T-helper 2 cell treated with Interferon-gamma antibody and Interleukin-4, amounts not matched to agents 100 ng/mL and 5 ng/mL, for 36 hours (primary cell): ENCODE measurements around the gene PNMA6F. TPM values are rescaled to one million over a fixed set of nuclear protein-coding genes. Genes with fewer than 3 reads are reported as not detected.

Source experiments
- intact Hi-C: fragments of 100-400 bp; cut with micrococcal nuclease; formaldehyde crosslinking; loops from one replicate; pipeline ENCODE4 v1.15.1; 2023
- total RNA-seq: library from RNA; stranded (reverse); gene quantifications from 2 replicates; pipeline ENCODE4 v1.2.3, GENCODE V29; 2022

PNMA6F gene
- total RNA-seq: not detected in 2 replicates

DNA sequence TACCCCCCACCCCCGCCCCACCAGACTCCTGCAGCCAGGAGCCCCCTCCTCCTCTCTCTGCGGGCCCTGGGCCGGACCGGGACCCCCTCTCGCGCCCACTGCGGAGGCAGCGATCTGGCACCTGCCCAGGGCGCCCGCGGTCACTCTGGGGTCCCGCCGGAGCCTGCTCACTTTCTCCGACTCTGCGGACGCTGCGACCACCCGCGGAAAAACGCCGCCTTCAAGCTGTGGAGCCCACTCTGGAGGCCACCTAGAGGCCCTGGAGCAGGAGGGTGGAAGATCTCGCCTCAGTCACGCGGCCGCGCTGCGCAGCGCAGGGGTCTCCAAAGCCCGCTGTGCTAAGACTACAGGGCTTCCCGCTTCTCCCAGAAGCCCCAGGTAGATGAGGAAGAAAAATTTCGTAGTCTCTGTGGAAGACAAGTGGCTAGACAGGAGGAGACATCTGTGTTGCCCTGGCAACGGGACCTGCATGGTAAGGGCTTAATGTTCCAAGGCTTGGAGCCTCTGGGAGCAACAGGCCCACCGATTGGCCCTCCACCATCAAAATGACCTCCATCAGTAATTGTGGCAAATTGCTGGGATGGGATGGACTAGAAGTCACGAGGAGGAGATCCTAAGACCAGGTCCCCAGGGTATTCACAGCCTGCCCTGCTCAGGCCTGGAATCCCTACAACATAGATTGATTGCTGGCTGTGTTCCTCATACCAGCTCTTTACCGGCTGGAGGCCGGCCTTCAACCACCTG, at the start of gene PNMA6F:
TSS of gene PNMA6F (minus strand) at position 387 of the 744 bp plus-strand sequence. CDS start 1,093 bp downstream, outside the sequence.
- intact Hi-C loops: no loop called here

DNA sequence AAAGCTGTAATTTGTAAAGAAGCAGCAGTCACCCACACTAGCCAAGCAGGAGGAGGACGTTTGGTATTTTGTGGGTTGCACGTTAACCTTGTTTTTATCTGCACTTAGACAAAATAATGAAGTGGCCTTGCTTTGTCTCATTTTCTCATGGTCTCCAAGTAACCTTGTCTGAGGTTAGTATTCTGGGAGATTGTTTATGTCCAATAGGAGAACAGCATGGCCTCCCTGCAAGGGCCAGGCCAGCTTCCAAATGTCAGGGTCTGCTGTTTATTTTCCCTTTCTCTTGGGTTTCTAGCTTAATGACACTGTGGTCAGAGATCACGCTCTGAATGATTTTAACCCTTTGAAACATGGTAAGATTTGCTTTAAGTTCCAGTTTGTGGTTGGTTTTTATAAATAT, 49.7 kb upstream of the PNMA6F start:
- intact Hi-C loops: no loop called here

DNA sequence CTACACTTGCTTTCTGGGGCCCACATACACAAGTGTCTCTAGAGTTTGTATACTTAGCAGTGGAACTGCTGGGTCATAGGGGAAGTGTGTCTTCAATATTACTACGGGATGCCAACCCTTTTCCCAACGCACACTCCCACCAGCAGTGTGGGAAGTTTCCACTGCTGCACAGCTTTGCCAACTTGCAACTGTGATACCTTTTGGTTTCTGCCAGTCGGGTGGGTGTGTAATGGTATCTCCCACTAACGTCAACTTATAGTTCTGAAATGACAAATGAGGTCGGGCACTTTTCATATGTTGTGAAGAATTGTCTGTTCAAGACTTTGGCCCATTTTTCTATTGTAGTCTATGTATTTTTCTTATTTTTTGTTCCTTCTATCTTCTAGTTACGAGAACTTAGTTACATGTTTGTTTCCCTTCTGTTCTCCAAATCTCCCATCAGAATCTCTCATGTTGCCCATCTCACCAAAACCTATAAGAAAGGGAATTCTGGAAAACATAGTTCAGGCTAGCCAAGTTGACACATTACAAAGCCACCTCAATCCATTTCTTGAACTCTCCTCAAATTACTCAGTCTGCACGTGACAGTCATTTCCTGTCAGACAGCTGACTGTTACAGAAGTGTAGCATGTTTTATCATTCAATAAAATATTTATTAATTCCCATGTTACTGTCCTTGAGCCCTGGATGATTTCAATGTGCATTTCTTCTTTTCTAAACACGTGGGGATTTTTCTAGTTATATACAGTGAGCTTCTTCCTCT, 48.9 kb upstream of the PNMA6F start:
- intact Hi-C loops: no loop called here

DNA sequence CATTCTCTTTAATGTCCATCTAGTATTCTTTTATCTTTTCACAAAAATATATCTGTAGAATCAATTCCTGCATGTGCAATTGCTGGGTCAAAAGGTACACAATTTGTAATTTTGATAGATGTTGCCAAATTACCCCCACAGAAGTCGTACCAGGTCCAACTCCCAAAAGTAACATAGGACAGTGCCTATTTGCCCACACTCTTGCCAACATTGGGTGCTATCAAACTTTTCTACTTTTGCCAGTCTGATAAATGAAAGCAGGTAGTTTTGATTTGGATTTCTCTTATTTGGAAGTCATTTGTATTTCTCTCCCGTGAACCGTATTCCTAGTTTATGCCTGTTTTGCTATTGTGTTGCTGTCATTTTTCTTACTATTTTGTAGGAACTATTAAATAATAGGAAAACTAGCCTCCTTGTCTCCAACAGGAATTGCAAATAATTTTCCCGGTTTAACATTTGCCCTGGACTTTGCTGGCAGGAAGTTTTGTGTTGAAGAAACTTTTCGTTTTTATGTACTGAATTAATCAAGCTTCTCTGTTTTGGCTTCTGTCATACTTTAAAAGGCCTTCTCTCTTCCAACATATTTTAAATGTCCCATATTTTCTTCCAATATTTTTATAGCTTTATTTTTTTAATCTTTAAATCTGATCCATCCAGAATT, 45.4 kb upstream of the PNMA6F start:
- intact Hi-C loops: no loop called here

DNA sequence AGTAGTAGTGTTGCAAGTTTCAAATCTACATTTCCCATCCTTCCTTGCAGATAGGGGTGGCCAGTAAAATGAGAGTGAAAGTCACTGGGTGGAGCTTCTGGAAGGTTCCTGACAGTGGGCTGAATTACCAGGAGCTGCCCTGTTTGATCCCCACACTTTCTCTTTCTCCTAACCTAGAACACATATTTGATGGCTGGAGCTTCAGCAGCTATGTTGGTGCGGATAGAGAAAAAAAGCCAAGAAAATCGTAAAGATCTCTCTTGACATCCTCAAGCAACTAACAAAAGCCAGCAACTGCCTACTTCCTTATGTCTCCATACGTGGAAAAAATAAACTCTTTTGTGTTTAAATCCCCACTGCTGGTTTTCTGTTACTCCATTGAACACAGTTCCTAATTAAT, 44.6 kb upstream of the PNMA6F start:
- intact Hi-C loops: no loop called here

DNA sequence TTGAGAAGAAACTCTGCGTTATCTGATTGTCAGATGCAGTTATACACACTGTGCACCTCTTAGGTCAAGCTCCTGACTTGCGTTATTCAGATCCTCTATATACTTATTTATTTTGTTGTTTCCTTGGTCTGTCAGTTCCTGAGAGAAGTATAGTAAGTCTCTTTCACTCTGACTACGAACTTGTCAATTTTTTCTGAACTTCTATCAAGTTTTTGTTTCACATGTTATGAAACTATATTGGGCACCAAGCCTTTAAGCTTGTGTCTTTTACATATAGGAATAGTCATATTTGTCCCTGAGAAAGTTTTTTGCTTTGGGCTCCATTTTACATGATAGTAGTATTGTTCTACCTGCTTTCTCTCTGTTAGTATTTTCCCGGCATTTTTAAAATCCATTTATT, 44.1 kb upstream of the PNMA6F start:
- intact Hi-C loops: no loop called here

DNA sequence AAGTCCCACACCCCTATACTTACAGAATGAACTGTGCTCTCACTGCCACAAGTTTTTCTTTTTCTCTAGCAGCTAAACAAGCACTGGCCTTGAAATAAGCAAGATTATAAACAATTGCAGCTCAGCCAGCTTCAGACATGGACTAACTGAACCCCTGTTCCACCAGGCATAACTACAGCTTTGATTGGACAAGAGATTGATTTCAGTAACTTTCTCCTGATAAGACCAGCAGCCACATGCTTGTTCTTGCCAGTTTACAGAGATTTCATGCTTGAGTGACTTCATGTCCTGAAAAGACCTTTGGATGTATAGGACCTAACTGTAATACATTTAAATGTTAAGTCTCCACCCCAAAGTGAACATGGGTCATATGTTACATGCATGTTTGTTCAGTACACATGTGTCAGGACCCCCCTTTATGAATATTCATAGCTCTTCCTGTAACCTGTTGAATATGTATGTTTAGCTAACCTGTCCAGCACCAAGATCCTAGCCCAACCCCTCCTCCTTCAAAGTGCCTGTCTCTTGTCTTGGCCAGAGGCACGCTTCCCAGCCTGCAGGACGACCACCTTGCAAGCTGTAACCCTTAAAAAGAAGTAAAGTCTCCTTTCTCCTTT, 40.3 kb upstream of the PNMA6F start:
- intact Hi-C loops: no loop called here

DNA sequence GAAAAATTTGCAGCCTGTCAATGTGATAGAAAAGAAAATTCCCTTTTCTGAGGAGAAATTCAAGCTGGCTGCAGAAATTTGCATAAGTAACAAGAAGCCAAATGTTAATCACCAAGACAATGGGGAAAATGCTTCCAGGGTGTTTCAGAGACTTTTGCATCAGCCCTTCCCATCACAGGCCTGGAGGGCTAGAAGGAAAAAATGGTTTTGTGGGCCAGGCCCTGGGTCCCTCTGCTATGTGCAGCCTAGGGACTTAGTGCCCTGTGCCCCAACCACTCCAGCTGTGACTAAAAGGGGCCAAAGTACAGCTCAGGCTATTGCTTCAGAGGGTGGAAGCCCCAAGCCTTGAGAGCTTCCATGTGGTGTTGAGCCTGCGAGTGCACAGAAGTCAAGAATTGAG, 36.3 kb upstream of the PNMA6F start:
- intact Hi-C loops: no loop called here

DNA sequence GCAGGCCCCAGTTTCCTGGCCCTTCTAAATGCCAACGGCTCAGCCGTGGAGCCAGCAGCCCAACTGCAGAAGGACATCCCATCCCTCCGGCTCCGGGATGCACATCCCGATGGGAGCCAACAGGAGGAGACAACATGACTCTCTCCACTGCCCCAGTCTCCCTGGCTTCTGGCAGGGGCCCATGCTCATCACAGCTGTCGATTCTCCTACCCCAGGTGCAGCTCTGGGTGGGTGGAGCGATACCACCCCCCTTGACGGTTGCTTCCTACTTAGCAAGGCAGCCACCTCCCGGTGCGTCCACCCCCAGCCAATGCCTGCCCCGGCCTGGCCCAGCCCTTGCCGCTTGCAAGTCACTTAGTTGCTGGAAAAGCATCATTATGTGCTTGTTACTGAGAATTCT, 31.8 kb upstream of the PNMA6F start:
- intact Hi-C loops: no loop called here

DNA sequence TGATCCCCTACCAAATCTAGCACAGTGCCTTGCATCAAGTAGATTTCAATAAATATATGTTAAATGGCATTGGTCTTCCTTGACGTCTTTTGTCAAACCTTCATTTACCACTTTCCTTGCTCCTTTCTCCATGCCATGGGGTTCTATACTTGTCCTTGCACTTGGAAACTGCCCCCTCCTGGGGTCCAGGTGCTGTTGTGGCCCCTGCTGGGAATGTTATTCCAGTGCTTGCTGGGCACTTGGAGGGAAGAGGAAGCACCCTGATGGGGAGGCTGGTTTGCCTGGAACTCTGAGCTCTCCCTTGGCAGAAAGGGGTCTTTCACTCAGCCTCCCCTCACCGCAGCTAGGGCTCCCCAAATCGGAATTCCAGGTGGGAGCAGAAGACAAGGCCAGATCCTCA, 31.3 kb upstream of the PNMA6F start:
- intact Hi-C loops: no loop called here

DNA sequence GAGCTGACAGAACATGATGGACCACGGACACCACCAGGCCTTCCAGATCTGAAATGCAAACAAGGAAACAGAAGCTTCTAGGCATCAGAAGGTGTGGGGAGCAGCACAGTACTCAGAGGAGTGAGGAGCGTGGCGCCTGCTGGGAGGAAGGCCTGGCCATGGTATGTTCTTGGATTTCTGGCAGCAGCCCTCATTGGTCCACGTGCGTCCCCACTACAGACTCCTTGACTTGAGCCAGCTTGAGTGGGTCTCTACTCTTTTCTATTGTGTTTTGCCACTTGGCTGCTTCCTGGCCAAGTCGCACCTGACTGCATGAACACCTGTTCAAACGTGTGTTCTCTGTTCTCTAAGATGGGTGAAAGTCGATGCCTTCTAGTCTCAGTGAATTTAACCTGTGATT, 30.4 kb upstream of the PNMA6F start:
- intact Hi-C loops: no loop called here

DNA sequence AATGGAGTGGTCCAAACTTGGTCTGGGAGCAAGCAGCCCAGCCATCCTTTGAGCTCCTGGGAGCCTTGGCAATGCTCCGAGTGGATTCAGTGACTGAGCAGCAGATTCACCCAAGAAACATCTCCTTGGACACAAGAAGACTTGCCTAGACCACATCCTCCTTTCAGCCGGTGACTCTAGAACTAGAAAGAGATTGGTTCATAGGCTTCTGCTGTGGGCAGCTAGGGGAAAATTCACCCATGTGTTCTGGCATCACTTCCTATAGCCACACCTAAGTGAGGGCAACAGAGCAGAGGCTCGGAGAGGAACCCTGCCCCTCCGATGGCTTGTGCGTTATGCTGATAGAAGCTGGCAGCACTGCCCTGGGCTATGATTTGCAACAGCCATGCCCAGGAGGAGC, 28.4 kb upstream of the PNMA6F start:
- intact Hi-C loops: no loop called here

DNA sequence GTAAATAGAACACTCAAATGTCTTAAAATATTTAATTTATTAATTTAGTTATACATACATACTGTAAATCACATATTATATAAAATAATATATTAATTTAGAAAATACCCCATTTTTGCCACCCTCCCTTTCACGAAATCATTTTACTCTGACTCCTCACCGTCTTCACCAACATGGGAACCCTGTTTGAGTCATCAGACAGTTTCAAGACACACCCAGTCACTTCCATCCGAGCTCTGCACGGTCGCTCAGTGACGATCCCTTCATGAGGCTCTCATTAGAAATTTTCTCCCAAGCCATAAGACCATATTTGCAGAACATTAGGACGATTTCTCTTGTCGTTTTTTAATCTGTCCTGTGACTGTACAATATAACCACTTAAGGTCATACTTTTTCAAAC, 26.9 kb upstream of the PNMA6F start:
- intact Hi-C loops: no loop called here

DNA sequence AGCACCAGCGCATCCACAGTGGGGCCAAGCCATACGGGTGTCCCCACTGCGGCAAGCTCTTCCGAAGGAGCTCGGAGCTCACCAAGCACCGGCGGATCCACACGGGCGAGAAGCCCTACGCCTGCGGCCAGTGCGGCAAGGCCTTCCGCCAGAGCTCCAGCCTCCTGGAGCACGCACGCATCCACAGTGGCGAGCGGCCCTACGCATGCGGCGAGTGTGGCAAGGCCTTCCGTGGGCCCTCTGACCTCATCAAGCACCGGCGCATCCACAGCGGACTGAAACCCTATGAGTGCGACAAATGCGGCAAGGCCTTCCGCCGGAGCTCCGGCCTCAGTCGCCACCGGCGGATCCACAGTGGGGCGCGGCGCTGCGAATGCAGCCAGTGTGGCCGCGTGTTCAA, 26.0 kb upstream of the PNMA6F start:
- intact Hi-C loops: no loop called here

DNA sequence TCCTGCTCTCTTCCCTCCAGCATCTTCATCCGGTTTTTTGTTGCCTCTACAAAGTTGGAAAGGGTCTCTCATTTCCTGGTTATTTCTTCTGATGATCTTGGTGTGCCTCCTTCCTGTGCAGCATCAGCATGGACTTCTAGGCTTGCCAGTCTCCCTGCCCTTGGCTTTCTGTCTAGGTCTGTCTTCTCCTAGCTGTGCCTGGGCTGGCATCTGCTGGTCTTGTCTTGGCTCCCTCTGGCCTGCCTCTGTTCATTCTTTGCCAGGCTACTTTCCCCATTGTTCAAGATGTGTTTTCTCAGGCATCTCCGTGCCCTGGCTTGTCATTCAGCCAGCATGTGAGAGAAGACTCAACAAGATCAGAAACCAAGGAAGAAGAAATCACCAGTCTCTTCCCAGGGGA, 22.1 kb upstream of the PNMA6F start:
- intact Hi-C loops: loop anchor here (1.0 kb wide), 1 partner anchor 9 kb away; the partner anchor contains the start of gene ZNF275

DNA sequence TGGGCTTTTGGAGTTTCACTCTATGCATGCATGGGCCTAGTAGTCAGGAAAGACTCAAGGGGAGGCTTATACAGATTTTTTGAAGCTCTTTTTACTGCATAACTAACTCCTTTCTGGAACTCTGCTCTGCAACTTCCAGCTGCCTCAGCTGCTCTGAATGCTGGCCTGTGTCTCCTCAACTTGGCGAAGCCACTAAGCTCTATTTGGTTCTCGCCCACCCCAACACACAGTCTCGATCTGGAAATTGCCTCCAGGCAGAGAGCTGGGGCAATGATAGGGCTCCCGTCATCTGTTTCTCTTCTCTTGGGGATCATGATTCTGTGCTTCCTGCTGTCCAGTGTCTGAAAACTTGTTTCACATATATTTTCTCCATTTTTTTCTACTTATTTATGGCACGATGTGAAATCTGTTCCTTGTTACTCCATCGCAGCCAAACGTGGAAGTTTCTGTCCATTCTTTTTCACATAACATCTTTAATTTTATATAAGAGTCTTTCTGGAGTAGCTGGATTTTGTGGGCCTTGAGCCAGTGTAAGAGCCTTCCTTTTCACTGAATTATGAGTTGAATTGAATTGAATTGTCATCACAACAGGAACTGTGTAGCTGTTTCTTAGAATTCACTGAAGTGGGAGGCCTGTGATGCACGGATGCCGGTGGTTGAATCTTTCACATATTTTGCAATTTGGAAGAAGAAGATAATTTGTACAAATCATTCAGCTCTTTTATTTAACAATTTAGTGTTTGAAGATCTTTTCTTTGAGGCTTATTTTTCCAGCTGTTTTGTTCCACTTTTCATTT, 21.4 kb upstream of the PNMA6F start:
- intact Hi-C loops: loop anchor here (1.0 kb wide), 1 partner anchor 9 kb away; the partner anchor contains the start of gene ZNF275

DNA sequence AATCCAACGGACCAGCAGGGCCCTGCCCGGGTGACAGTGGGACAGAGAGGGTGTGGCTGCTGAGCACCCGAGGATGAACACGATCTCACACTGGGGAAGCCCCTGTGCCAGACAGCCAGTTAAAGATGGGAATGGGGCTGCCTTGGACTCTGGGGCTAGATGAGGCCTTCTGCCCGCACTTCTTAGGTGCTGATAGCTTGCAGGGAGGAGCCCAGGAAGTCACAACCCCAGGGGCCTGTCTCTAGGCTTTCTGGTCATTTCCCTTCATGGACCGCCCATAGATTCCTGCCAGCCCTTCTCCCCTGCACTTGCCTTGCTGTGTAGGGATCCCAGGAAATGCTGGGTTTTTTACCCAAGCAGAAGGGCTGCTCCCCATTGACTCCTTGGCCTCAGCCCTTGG, 18.5 kb upstream of the PNMA6F start:
- intact Hi-C loops: no loop called here

DNA sequence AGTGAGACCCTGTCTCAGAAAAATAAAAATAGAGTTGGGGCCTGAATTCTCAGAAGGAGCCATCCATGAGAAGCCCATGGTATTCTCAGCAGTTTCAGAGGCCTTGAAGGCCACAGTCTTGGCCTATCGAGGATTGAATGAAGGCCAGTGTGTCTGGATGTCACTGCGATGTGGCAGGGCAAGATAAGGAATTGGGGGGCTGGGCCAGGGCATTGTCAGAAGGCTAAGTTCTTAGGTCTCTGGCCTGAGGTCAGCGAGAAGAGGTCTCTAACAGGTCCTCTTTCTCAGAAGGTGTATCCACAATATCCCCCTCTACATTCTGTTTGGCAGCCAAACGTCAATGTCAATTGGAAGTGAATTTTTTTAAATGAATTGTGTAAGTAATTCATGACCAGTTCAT, 18.1 kb upstream of the PNMA6F start:
- intact Hi-C loops: loop anchor here (10.0 kb wide), 1 partner anchor 385 kb away; no protein-coding TSS in a partner anchor

DNA sequence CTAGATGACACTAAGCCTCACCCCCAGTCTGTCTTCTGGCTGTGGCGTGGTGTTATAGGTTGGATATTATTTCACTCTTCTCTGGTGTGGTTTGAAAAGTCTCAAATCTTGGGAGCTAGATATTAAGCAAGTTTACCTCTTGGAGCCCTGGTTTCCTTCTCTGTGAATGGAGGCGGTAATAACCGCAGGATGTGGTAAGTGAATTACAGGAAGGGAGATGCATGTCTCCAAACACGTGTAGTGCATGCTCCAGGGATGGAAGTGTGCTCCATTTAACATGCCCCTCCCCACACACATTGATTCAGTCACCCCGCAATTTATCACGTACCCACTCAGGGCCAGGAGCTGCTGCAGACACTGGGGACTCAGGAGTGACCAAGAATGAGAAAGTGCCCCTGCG, 17.3 kb upstream of the PNMA6F start:
- intact Hi-C loops: loop anchor here (10.0 kb wide), 1 partner anchor 384 kb away; no protein-coding TSS in a partner anchor

DNA sequence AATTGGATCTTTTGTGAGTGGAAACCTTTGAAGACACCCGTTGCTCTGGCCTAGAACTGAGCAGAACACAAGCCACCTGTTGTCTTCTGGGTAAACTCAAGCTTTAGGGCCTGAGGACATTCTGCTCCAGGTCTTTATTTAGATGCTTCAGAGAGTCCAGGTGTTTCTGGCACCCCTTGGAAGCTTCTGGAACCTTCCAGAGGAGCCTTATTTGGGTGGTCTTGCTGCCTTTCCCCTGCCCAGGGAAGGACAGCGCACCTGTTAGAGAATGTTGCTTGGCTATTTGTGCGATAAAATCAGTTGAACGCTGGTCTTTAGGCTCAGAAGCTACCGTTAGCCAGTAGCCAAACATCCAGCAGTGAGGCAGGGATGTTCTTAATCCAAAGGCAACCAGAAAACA, 15.4 kb upstream of the PNMA6F start:
- intact Hi-C loops: loop anchor here (10.0 kb wide), 1 partner anchor 382 kb away; no protein-coding TSS in a partner anchor
